ENCODE measurements around the gene GDI1.
"Not testable (repeated sequence)": the region's sequence is repeated elsewhere in the genome, so short reads cannot be mapped to it uniquely, and the experiment has no call there.

The GDI1 gene

GRCh38 chrX:154436983-154437752 lies at the start of gene GDI1:
GDI1 (plus strand) TSS chrX:154437154; CDS start chrX:154437255, 101 bp downstream.
- no peak for DNase-seq (ENCODE audit: low read depth)
- H3K4me3 ChIP-seq (ENCODE audit: low read length): peak within 1 kb of the TSS; percentile 65
- TF ChIP-seq CTCF (conservative IDR thresholded peaks at IDR 0.05; ENCODE audit: low read depth, low read length): no peak

DNA sequence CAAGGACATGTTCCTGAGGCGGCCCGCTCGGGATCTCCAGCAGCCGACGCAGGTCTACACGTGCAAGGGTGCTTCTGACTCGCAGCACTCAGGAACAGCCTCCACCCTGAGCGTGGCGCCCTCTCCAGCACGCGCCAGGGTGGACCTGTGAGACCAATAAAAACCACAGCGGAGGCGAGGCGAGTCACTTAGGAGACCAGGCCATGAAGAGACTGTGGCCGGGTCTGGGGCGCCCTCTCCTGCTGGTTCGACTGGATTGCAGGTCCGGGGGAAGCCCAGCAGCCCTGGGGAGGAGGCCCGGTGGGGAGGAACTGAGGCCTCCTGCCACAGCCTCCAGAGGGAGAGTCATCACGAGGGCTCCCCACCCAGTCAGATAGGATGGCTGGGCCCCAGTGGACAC lies 48.9 kb upstream of the GDI1 start:
- DNase-seq (ENCODE audit: low read depth); H3K4me3 ChIP-seq (ENCODE audit: low read length): not testable (repeated sequence)

- not testable (repeated sequence) for DNase-seq (ENCODE audit: low read depth)
Measured at GRCh38 chrX:154388649-154389048, 48.3 kb upstream of the GDI1 start.

GRCh38 chrX:154389812-154390747 lies 46.9 kb upstream of the GDI1 start:
- not testable (repeated sequence) for H3K4me3 ChIP-seq (ENCODE audit: low read length)

More at GRCh38 chrX:154388649-154389048, 48.3 kb upstream of the GDI1 start:
- H3K4me3 ChIP-seq (ENCODE audit: low read length): not testable (repeated sequence)

GRCh38 chrX:154396363-154396762 lies 40.6 kb upstream of the GDI1 start:
- DNase-seq (ENCODE audit: low read depth); H3K4me3 ChIP-seq (ENCODE audit: low read length): not testable (repeated sequence)

More at GRCh38 chrX:154389812-154390747, 46.9 kb upstream of the GDI1 start:
- not testable (repeated sequence) for DNase-seq (ENCODE audit: low read depth)

- peak overlapping the region; percentile 45 for H3K4me3 ChIP-seq (ENCODE audit: low read length)
- DNase-seq (ENCODE audit: low read depth): no peak
- no peak for TF ChIP-seq CTCF (conservative IDR thresholded peaks at IDR 0.05; ENCODE audit: low read depth, low read length)
Measured at GRCh38 chrX:154396973-154397887, 39.7 kb upstream of the GDI1 start.

GRCh38 chrX:154397888-154398667 lies 38.9 kb upstream of the GDI1 start, which contains the start of gene RPL10:
RPL10 (plus strand) TSS chrX:154398377; CDS start chrX:154398520, 143 bp downstream.
- TF ChIP-seq CTCF (conservative IDR thresholded peaks at IDR 0.05; ENCODE audit: low read depth, low read length): no peak
- H3K4me3 ChIP-seq (ENCODE audit: low read length): peak within 1 kb of the TSS; percentile 88
- peak; percentile 90 for DNase-seq (ENCODE audit: low read depth)

- TF ChIP-seq CTCF (conservative IDR thresholded peaks at IDR 0.05; ENCODE audit: low read depth, low read length): peak; percentile 68
- peak overlapping the region; percentile 88 for H3K4me3 ChIP-seq (ENCODE audit: low read length)
- DNase-seq (ENCODE audit: low read depth): no peak
Measured at GRCh38 chrX:154398668-154399526, 38.1 kb upstream of the GDI1 start.

Measured in retinal pigment epithelial cell (primary cell).